HEK293T (cell line): ENCODE measurements around the gene ANKRD44.

Experiments used
- CTBP1 ChIP-seq: fragments of 450-650 bp; IDR thresholded peaks from 2 replicates; pipeline ENCODE4 v1.6.1; 2016; ENCODE audit warnings: borderline replicate concordance
- ELF4 ChIP-seq: fragments of 450-650 bp; IDR thresholded peaks from 2 replicates; pipeline ENCODE4 v1.6.1; 2017; ENCODE audit warnings: antibody characterized with exemption
- FOXA1 ChIP-seq: fragments of 450-650 bp; IDR thresholded peaks from 2 replicates; pipeline ENCODE4 v1.6.1; 2016; ENCODE audit warnings: mild to moderate bottlenecking
- FOXK2 ChIP-seq: fragments of 450-650 bp; IDR thresholded peaks from 2 replicates; pipeline ENCODE4 v1.6.1; 2016; ENCODE audit warnings: mild to moderate bottlenecking
- FOXM1 ChIP-seq: fragments of 450-650 bp; IDR thresholded peaks from 2 replicates; pipeline ENCODE4 v1.6.1; 2017; ENCODE audit warnings: mild to moderate bottlenecking, borderline replicate concordance
- L3MBTL2 ChIP-seq: fragments of 450-650 bp; conservative IDR thresholded peaks from 2 replicates; pipeline ENCODE4 v1.6.1; 2016; ENCODE audit warnings: mild to moderate bottlenecking
- LEF1 ChIP-seq: fragments of 450-650 bp; IDR thresholded peaks from 2 replicates; pipeline ENCODE4 v1.6.1; 2017; ENCODE audit warnings: mild to moderate bottlenecking, borderline replicate concordance
- NFRKB ChIP-seq: fragments of 450-650 bp; IDR thresholded peaks from 2 replicates; pipeline ENCODE4 v1.6.1; 2016; ENCODE audit warnings: mild to moderate bottlenecking, moderate library complexity
- SP1 ChIP-seq: fragments of 450-650 bp; IDR thresholded peaks from 2 replicates; pipeline ENCODE4 v1.6.1; 2017
- SUZ12 ChIP-seq: fragments of 450-650 bp; IDR thresholded peaks from 2 replicates; pipeline ENCODE4 v1.6.1; 2016; ENCODE audit warnings: mild to moderate bottlenecking
- TARDBP ChIP-seq: fragments of 450-650 bp; IDR thresholded peaks from 2 replicates; pipeline ENCODE4 v1.6.1; 2016
- TF ChIP-seq, protein P1 (sequence below): fragments of 450-650 bp; IDR thresholded peaks from 2 replicates; pipeline ENCODE4 v1.6.1; 2016

- TF ChIP-seq, protein P1, sequence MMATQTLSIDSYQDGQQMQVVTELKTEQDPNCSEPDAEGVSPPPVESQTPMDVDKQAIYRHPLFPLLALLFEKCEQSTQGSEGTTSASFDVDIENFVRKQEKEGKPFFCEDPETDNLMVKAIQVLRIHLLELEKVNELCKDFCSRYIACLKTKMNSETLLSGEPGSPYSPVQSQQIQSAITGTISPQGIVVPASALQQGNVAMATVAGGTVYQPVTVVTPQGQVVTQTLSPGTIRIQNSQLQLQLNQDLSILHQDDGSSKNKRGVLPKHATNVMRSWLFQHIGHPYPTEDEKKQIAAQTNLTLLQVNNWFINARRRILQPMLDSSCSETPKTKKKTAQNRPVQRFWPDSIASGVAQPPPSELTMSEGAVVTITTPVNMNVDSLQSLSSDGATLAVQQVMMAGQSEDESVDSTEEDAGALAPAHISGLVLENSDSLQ: no peak
- TF ChIP-seq TARDBP: no peak
- TF ChIP-seq FOXM1: no peak
- TF ChIP-seq L3MBTL2: no peak
- no peak for TF ChIP-seq SUZ12
- TF ChIP-seq NFRKB: no peak
- TF ChIP-seq FOXA1: no peak
- TF ChIP-seq SP1: no peak
- no peak for TF ChIP-seq ELF4
- TF ChIP-seq CTBP1: no peak
- no peak for TF ChIP-seq FOXK2
- TF ChIP-seq LEF1: no peak
Observed at GRCh38 chr2:197216361-197216979, 94.1 kb downstream of the ANKRD44 start.
